CD1c-positive myeloid dendritic cell (primary cell): ENCODE measurements around the gene RPTOR.

Experiments
- DNase-seq: peaks from one replicate; pipeline ENCODE4 v3.0.0-alpha.2; 2016; ENCODE audit errors: extremely low spot score

Gene RPTOR

GRCh38 chr17:80925688-80926335 is 381.2 kb downstream of the RPTOR start:
- DNase-seq: no peak

DNA sequence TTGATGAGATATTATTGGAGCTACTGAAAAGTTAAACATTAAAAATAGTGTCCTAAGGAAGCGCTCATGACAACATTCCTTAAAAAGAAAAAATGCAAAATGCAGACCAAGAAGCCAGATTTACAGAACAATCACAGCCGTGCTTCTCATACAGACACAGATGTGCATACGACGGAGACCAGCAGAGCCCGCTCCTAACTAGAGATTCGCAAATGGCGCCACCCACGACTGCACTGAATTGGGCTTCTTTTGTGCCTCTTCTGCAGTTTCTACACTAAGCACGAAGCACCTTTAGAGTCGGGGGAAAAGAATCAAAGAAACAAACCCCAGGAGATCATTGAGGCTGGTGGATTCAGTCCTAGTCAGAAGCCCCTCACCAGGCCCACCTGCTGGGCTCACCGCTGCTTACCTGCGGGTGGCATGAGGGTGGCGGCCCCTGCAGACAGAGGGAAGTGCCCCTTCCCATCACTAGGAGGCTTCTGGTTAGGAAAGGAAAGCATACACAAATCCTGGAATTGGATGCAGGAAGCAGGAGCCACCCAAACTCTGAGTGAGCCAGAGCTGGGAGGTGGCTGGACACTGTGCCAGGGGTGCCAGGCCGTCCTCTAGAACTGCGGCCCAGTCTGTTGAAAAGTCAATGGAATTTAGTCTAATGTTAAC is 382.1 kb downstream of the RPTOR start:
- DNase-seq: no peak

GRCh38 chr17:80927791-80928216 is 383.2 kb downstream of the RPTOR start:
- DNase-seq: no peak

GRCh38 chr17:80929449-80929848 is 384.8 kb downstream of the RPTOR start:
- no peak for DNase-seq

DNA sequence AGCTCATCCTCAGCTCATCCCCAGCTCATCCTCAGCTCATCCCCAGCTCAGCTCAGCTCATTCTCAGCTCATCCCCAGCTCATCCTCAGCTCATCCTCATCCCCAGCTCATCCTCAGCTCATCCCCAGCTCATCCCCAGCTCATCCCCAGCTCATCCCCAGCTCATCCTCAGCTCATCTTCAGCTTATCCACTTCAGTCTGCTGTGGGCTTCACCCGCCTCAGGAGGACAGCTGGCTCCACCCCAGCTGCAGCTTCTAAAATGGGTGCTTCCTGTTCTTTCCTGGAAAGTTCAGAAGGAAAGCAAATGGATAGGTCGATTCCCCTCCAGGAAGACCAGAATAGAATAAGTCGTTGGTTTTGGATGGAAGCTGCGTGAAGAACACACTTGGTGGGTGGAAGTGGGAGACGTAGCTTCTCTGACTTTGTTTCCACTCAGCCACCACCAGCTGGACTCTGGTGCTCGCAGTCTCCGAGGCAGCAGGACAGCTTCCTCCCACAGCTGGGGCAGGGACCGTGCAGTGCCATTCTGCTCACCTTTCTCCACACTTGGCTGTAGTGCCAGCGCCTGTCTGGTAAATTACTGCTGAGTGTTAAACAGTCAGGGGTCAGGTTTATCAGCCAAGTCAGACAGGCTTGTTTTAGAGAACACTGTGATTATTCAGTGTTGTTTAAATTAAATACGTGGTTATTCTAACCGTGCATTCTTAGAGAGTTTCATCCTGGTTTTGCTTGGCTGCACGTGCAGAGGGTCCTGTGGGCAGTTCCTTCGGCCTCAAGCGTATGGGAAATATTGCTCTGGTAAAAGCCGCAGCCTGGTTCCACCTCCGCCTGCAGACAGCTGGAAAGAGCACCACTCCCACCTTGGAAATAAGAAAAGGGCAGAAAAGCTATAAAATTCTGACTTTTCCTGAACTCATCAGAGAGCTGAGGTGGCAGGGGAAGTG is 386.0 kb downstream of the RPTOR start:
- DNase-seq: no peak

- no peak for DNase-seq
These were observed 387.0 kb downstream of the RPTOR start for GRCh38 chr17:80931421-80932265.

DNA sequence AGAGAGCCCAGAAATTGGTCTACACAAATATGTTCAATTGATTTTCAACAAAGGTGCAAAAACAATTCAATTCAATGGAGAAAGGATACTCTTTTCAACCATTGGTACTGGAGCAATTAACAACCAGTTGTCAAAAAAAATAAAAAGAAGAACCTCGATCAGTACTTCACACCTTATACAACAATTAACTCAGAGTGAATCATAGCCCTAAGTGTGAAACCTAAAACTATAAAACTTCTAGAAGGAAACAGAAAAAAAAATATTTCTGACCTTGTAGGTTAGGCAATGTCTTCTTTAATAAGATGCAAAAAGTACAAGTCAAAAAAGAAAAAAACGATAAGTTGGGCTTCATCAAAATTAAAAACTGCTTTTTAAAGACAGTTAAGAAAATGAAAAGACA is 390.9 kb downstream of the RPTOR start:
- DNase-seq: no peak

DNA sequence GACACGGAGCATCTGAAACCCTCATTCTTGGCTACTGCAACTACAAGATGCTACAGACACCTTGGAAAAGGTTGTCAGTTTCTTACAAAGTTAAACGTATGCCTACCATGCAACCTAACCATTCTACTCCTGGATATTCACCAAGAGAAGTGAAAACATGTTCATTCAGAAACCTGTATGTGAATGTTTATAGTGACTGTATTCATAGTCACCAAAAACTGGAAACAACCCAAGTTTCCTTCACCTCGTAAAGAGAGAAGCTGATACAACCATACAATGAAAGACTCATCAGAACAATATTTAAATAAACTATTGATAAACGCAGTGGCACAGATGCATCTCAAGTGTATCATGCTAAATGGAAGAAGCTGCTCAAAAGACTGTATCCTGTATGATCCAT is 391.6 kb downstream of the RPTOR start:
- DNase-seq: no peak

- no peak for DNase-seq
These were observed 392.1 kb downstream of the RPTOR start for GRCh38 chr17:80936723-80937122.

DNA sequence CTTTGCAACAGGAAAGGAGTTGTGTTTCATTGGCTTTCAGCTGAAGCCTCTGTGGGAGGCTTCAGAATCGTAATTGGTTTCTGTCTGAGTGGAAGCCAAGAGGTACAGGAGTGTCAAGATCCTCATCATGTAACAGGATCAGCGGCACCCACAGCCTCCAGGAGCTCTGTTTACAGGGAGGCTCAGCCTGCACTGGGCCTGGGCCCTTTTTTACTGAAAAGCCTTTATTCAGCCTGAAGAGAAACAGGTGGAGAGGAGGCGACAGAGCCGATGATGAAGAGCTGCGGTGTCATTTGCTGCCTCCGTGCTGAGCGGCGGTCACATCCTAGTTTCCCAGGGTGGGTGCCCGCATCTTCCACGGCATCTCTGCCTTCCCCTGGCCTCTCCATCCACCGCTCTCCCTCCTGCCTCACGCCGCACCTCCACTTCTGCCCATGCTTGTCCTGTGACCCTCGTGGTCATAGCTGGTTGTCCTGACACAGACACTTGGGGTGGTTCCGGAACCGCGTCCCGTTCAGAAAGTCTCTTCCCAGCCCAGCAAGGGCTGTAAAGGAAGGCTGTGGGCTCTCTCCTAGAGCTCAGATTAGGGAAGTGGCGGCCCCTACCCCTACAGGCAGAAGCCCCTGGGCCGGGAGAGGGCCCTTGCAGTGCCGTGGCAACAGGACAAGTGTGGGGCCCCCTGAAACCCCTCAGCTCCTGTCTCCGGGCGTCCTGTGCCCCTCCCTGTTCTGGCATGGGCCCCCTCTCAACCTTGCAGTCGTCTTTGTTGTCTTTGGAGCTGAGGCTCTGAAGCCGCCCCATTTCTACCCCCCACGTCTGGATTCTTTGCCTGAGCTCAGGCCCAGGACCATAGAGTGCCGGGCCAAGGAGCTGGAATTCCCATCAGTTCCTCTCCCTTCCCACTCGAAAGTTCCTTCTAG is 393.1 kb downstream of the RPTOR start:
- no peak for DNase-seq

- peak; percentile 23 for DNase-seq
These were observed 393.9 kb downstream of the RPTOR start for GRCh38 chr17:80938556-80938955.

- DNase-seq: no peak
These were observed 394.8 kb downstream of the RPTOR start for GRCh38 chr17:80939151-80940145.

DNA sequence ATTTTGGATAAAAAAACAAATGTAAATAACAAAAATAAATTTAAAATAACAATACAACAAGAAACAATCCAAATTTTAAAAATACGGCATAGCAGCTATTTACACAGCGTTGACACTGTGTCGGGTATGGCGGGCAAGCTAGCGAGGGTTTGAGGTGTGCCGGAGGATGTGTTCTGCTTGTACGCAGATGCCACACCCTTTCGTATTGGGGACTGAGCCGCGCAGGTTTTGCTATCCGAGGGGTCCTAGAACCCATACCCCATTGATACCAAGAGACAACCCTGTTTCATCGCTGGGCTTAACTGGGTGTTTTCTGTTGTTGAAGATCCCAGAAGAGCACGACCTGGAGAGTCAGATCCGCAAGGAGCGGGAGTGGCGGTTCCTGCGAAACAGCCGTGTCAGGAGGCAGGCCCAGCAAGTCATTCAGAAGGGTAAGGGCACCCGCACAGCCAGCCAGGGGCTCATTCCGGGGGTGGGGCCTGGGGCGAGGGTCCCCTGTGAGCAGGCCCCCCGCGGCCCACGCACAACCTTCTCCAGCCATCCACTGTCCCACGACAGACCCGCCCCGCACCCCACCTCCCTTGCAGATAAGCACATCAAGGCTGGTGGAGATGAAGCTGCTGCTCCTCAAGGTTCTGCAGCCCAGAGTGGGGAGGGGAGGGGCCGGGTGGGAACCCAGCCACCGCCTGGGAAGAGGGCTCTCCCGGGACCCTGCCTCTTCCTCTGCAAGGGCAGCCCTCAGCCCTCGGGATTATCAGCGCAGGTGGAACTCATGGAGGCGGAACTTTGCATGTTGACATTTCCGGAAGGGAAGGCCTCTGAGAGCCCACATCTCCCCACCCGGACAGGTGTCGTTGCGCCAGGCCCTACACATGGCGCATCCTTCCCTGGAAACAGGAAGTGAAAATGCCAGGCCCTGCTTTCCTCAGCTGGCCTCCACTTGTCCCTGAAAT is 395.8 kb downstream of the RPTOR start:
- peak; percentile 40 for DNase-seq

DNA sequence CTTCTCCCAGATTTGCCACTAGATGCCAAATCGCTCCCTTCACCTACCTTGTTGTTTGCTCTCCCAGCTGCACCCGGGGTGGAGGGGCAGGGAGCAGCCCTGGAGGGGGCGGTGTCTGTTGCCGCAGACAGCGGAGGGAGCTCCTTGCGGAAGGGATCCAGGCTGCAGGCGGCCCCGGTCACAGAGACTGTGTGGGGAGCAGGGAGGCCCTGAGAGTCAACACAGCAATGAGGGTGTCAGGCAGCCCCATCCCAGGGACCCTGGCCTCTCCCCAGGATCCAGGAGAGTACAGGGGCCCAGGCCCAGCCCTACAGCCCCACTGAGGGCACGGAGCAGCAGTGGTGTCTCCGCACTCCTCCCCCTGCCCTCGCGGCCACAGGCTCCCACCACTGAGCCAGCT is 396.5 kb downstream of the RPTOR start:
- DNase-seq: no peak

- no peak for DNase-seq
These were observed 397.2 kb downstream of the RPTOR start for GRCh38 chr17:80941743-80942422.

DNA sequence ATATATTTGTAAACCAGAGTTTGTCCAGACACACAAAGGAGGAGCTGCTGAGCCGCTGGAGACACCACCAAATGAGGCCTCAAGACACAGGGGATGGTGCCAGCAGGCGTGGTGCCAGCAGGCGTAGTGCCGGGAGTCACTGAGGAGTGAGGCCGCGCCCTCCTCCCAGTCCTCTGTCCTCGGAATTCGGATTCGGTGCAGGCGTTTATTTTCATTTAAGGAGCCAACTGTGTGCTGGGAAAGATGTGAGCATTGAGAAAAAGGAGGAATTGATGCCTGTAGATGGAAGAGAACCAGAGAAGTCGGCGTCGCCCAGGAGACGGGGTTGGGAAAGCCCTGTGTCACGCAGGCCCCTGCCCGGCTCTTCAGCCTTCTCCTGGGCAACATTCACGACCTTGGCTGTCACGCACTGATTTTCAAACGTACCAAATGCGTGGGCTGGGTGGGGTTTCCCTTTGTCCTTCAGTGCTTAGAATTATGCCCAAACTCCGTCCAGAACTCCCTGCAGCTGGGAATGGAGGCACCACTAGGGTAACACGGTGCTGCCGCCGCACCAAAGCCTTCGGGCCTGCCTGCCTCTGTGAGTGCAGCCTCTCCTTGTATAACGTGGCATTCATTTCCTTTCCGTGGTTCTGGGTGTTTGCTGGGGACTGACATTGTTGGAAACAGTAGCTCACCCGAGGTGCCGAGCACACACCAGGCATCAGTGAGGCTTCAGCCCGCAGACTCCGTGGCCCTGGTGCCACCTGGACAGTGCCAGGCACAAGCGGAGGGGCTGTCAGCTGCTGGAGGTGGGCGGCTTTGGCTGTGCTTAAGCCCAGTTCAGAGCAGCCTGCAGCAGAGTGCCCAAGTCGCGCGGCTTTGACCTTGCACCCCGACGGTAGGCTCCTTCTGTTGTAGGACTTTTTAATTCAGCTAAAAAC is 398.0 kb downstream of the RPTOR start:
- DNase-seq: no peak
